ENCODE measurements around the gene TAF9.
A peak's percentile ranks its signal among the peaks of the same experiment; 100 is the strongest.

Gene TAF9

GRCh38 chr5:69368458-69369339, 621 bp downstream of the TAF9 start:
- Histone ChIP-seq H3K4me3 (ENCODE audit: low read length) (peak overlapping the region; percentile 95), H3K27me3 (replicated peaks; ENCODE audit: control insufficient read depth, insufficient read depth, low read length) (no peaks in the 10 kb centered on the region), H3K9ac (ENCODE audit: low read length) (peak overlapping the region; percentile 99), H3K4me1 (ENCODE audit: control insufficient read depth, insufficient read depth, low read length) (peaks cover 24% of the 10 kb centered on the region), H3K9me3 (ENCODE audit: control insufficient read depth, low read length) (no peaks in the 10 kb centered on the region), H3K36me3 (ENCODE audit: control insufficient read depth, insufficient read depth, low read length, severe bottlenecking) (peaks cover 23% of the 10 kb centered on the region)
- peak; percentile 72 for DNase-seq (ENCODE audit: low read depth)

- Histone ChIP-seq H3K4me1 (ENCODE audit: control insufficient read depth, insufficient read depth, low read length) (peaks cover 24% of the 10 kb centered on the region), H3K36me3 (ENCODE audit: control insufficient read depth, insufficient read depth, low read length, severe bottlenecking) (peaks cover 29% of the 10 kb centered on the region), H3K9me3 (ENCODE audit: control insufficient read depth, low read length) (no peaks in the 10 kb centered on the region), H3K27me3 (replicated peaks; ENCODE audit: control insufficient read depth, insufficient read depth, low read length) (no peaks in the 10 kb centered on the region), H3K4me3 (ENCODE audit: low read length) (peak overlapping the region; percentile 95), H3K9ac (ENCODE audit: low read length) (peak overlapping the region; percentile 99)
- no peak for DNase-seq (ENCODE audit: low read depth)
Measured at GRCh38 chr5:69367697-69368279, 1.5 kb downstream of the TAF9 start.

GRCh38 chr5:69364850-69365249, 4.5 kb downstream of the TAF9 start:
- no peak for DNase-seq (ENCODE audit: low read depth)
- Histone ChIP-seq H3K4me3 (ENCODE audit: low read length) (no peak overlapping the region), H3K9ac (ENCODE audit: low read length) (no peak overlapping the region), H3K4me1 (ENCODE audit: control insufficient read depth, insufficient read depth, low read length) (peaks cover 10% of the 10 kb centered on the region), H3K9me3 (ENCODE audit: control insufficient read depth, low read length) (no peaks in the 10 kb centered on the region), H3K36me3 (ENCODE audit: control insufficient read depth, insufficient read depth, low read length, severe bottlenecking) (peaks cover 33% of the 10 kb centered on the region), H3K27me3 (replicated peaks; ENCODE audit: control insufficient read depth, insufficient read depth, low read length) (no peaks in the 10 kb centered on the region)

GRCh38 chr5:69364414-69364813, 4.9 kb downstream of the TAF9 start:
- Histone ChIP-seq H3K9me3 (ENCODE audit: control insufficient read depth, low read length) (no peaks in the 10 kb centered on the region), H3K36me3 (ENCODE audit: control insufficient read depth, insufficient read depth, low read length, severe bottlenecking) (peaks cover 33% of the 10 kb centered on the region), H3K9ac (ENCODE audit: low read length) (no peak overlapping the region), H3K4me3 (ENCODE audit: low read length) (no peak overlapping the region), H3K4me1 (ENCODE audit: control insufficient read depth, insufficient read depth, low read length) (peaks cover 10% of the 10 kb centered on the region), H3K27me3 (replicated peaks; ENCODE audit: control insufficient read depth, insufficient read depth, low read length) (no peaks in the 10 kb centered on the region)
- peak; percentile 11 for DNase-seq (ENCODE audit: low read depth)

- H3K36me3 ChIP-seq (ENCODE audit: control insufficient read depth, insufficient read depth, low read length, severe bottlenecking), result peaks cover 20% of the 10 kb centered on the region
Measured at GRCh38 chr5:69360442-69360841, 8.9 kb downstream of the TAF9 start.

GRCh38 chr5:69359699-69360098, 9.6 kb downstream of the TAF9 start:
- no peaks in the 10 kb centered on the region for H3K4me1 ChIP-seq (ENCODE audit: control insufficient read depth, insufficient read depth, low read length)
- H3K9ac ChIP-seq (ENCODE audit: low read length), result no peak overlapping the region
- H3K9me3 ChIP-seq (ENCODE audit: control insufficient read depth, low read length), result no peaks in the 10 kb centered on the region
- no peaks in the 10 kb centered on the region for H3K27me3 ChIP-seq (replicated peaks; ENCODE audit: control insufficient read depth, insufficient read depth, low read length)
- H3K36me3 ChIP-seq (ENCODE audit: control insufficient read depth, insufficient read depth, low read length, severe bottlenecking), result peaks cover 20% of the 10 kb centered on the region
- no peak overlapping the region for H3K4me3 ChIP-seq (ENCODE audit: low read length)
- no peak for DNase-seq (ENCODE audit: low read depth)

More at GRCh38 chr5:69360442-69360841, 8.9 kb downstream of the TAF9 start:
- Histone ChIP-seq H3K4me1 (ENCODE audit: control insufficient read depth, insufficient read depth, low read length) (no peaks in the 10 kb centered on the region), H3K9ac (ENCODE audit: low read length) (no peak overlapping the region), H3K9me3 (ENCODE audit: control insufficient read depth, low read length) (no peaks in the 10 kb centered on the region), H3K4me3 (ENCODE audit: low read length) (no peak overlapping the region), H3K27me3 (replicated peaks; ENCODE audit: control insufficient read depth, insufficient read depth, low read length) (no peaks in the 10 kb centered on the region)
- DNase-seq (ENCODE audit: low read depth), result no peak

- no peaks in the 10 kb centered on the region for H3K27me3 ChIP-seq (replicated peaks; ENCODE audit: control insufficient read depth, insufficient read depth, low read length)
- H3K4me3 ChIP-seq (ENCODE audit: low read length), result no peak overlapping the region
- H3K9me3 ChIP-seq (ENCODE audit: control insufficient read depth, low read length), result no peaks in the 10 kb centered on the region
- no peak overlapping the region for H3K9ac ChIP-seq (ENCODE audit: low read length)
- no peaks in the 10 kb centered on the region for H3K4me1 ChIP-seq (ENCODE audit: control insufficient read depth, insufficient read depth, low read length)
- peaks cover 57% of the 10 kb centered on the region for H3K36me3 ChIP-seq (ENCODE audit: control insufficient read depth, insufficient read depth, low read length, severe bottlenecking)
- DNase-seq (ENCODE audit: low read depth), result no peak
Measured at GRCh38 chr5:69350664-69351063, 18.7 kb downstream of the TAF9 start.

GRCh38 chr5:69343083-69343482, 26.2 kb downstream of the TAF9 start:
- Histone ChIP-seq H3K4me3 (ENCODE audit: low read length) (no peak overlapping the region), H3K4me1 (ENCODE audit: control insufficient read depth, insufficient read depth, low read length) (no peaks in the 10 kb centered on the region), H3K27me3 (replicated peaks; ENCODE audit: control insufficient read depth, insufficient read depth, low read length) (no peaks in the 10 kb centered on the region), H3K9ac (ENCODE audit: low read length) (no peak overlapping the region), H3K9me3 (ENCODE audit: control insufficient read depth, low read length) (no peaks in the 10 kb centered on the region), H3K36me3 (ENCODE audit: control insufficient read depth, insufficient read depth, low read length, severe bottlenecking) (no peaks in the 10 kb centered on the region)
- no peak for DNase-seq (ENCODE audit: low read depth)

- Histone ChIP-seq H3K36me3 (ENCODE audit: control insufficient read depth, insufficient read depth, low read length, severe bottlenecking) (no peaks in the 10 kb centered on the region), H3K9me3 (ENCODE audit: control insufficient read depth, low read length) (no peaks in the 10 kb centered on the region), H3K9ac (ENCODE audit: low read length) (no peak overlapping the region), H3K27me3 (replicated peaks; ENCODE audit: control insufficient read depth, insufficient read depth, low read length) (no peaks in the 10 kb centered on the region), H3K4me3 (ENCODE audit: low read length) (no peak overlapping the region), H3K4me1 (ENCODE audit: control insufficient read depth, insufficient read depth, low read length) (no peaks in the 10 kb centered on the region)
- DNase-seq (ENCODE audit: low read depth), result no peak
Measured at GRCh38 chr5:69341520-69342161, 27.7 kb downstream of the TAF9 start.

- H3K9me3 ChIP-seq (ENCODE audit: control insufficient read depth, low read length), result no peaks in the 10 kb centered on the region
- DNase-seq (ENCODE audit: low read depth), result peak; percentile 15
- H3K4me1 ChIP-seq (ENCODE audit: control insufficient read depth, insufficient read depth, low read length), result peaks cover 13% of the 10 kb centered on the region
- H3K36me3 ChIP-seq (ENCODE audit: control insufficient read depth, insufficient read depth, low read length, severe bottlenecking), result no peaks in the 10 kb centered on the region
- no peak overlapping the region for H3K9ac ChIP-seq (ENCODE audit: low read length)
- H3K4me3 ChIP-seq (ENCODE audit: low read length), result no peak overlapping the region
- H3K27me3 ChIP-seq (replicated peaks; ENCODE audit: control insufficient read depth, insufficient read depth, low read length), result no peaks in the 10 kb centered on the region
Measured at GRCh38 chr5:69335341-69335935, 33.9 kb downstream of the TAF9 start.

GRCh38 chr5:69334793-69335268, 34.5 kb downstream of the TAF9 start:
- Histone ChIP-seq H3K9me3 (ENCODE audit: control insufficient read depth, low read length) (no peaks in the 10 kb centered on the region), H3K4me1 (ENCODE audit: control insufficient read depth, insufficient read depth, low read length) (peaks cover 13% of the 10 kb centered on the region), H3K4me3 (ENCODE audit: low read length) (no peak overlapping the region), H3K36me3 (ENCODE audit: control insufficient read depth, insufficient read depth, low read length, severe bottlenecking) (no peaks in the 10 kb centered on the region), H3K9ac (ENCODE audit: low read length) (no peak overlapping the region), H3K27me3 (replicated peaks; ENCODE audit: control insufficient read depth, insufficient read depth, low read length) (no peaks in the 10 kb centered on the region)
- peak; percentile 91 for DNase-seq (ENCODE audit: low read depth)
